ENCODE results near the gene SLC52A1. TPM values are rescaled to one million over a fixed set of nuclear protein-coding genes. Genes with fewer than 3 reads are reported as not detected.
A peak's percentile ranks its signal among the peaks of the same experiment; 100 is the strongest.

Gene SLC52A1
- polyA plus RNA-seq, 3 donors: not detected

DNA sequence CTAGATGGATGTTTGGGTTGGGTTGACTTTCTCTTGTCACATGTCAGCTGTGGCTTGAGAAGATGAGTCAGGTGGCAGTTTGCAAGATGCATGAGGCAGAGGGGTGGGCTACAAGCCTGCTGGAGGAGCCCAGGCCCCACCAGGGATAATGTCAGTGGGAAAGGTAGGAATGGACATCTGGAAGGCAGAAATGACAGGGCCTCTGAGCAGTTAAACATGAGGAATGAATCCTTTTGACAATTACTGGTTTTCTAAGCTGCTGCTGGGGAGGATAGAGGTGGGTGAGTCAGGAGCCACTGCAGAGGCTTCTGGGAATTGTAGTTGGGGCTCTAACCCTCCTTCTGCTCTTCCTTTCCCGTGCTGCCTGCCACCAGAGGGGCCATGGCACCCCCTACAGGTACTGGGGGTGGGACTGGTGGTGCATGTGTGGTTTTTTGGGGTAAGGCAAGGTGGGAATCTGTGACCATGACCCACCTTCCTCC lies 15.7 kb downstream of the SLC52A1 start:
- TF ChIP-seq, protein P1, sequence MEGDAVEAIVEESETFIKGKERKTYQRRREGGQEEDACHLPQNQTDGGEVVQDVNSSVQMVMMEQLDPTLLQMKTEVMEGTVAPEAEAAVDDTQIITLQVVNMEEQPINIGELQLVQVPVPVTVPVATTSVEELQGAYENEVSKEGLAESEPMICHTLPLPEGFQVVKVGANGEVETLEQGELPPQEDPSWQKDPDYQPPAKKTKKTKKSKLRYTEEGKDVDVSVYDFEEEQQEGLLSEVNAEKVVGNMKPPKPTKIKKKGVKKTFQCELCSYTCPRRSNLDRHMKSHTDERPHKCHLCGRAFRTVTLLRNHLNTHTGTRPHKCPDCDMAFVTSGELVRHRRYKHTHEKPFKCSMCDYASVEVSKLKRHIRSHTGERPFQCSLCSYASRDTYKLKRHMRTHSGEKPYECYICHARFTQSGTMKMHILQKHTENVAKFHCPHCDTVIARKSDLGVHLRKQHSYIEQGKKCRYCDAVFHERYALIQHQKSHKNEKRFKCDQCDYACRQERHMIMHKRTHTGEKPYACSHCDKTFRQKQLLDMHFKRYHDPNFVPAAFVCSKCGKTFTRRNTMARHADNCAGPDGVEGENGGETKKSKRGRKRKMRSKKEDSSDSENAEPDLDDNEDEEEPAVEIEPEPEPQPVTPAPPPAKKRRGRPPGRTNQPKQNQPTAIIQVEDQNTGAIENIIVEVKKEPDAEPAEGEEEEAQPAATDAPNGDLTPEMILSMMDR (IDR thresholded peaks at IDR 0.05): no peak
- Histone ChIP-seq H4K20me1 (ENCODE audit: insufficient read depth, low read length) (no peaks in the 10 kb centered on the region), H3K27ac (ENCODE audit: low read depth in 1 of 2, low read length in 2 of 2) (peak overlapping the region in 1 of 2 donors; percentile 57), H3K9ac (ENCODE audit: insufficient read depth, low read length, poor library complexity, severe bottlenecking) (no peak overlapping the region), H3K4me1 (ENCODE audit: control insufficient read depth in 1 of 2, insufficient read depth in 2 of 2, low read length in 2 of 2) (peaks cover 24 to 28% of the 10 kb centered on the region in 2 donors), H3K4me2 (replicated peaks; ENCODE audit: extremely low read depth, low read length, poor library complexity, severe bottlenecking) (no peak overlapping the region), H3K9me3 (replicated peaks in 1 of 2; ENCODE audit: control insufficient read depth in 1 of 2, insufficient read depth in 1 of 2, low read length in 2 of 2) (no peaks in the 10 kb centered on the region), H3K4me3 (replicated peaks in 1 of 3; ENCODE audit: low read depth in 2 of 3, low read length in 3 of 3) (no peak overlapping the region), H2AFZ (ENCODE audit: insufficient read depth, low read depth, low read length, poor library complexity, severe bottlenecking) (no peak overlapping the region), H3K79me2 (ENCODE audit: insufficient read depth, low read length) (no peaks in the 10 kb centered on the region), H3K27me3 (ENCODE audit: control insufficient read depth in 2 of 2, insufficient read depth in 2 of 2, low read length in 2 of 2) (no peaks in the 10 kb centered on the region), H3K36me3 (replicated peaks in 1 of 2; ENCODE audit: control insufficient read depth in 1 of 2, insufficient read depth in 2 of 2, low read length in 2 of 2) (peaks cover 38 to 69% of the 10 kb centered on the region in 2 donors)
- H3K27me3 Mint-ChIP-seq (ENCODE audit: low read depth in 3 of 3): peaks cover 0 to 1% (median 0%) of the 10 kb centered on the region in 3 donors
- peaks cover 72 to 86% of the 10 kb centered on the region in 2 donors for H3K36me3 Mint-ChIP-seq
- intact Hi-C loops (cut with micrococcal nuclease): no loop called here
- peak in 1 of 3 donors; percentile 21 for DNase-seq
- peaks cover 30% of the 10 kb centered on the region for H3K4me1 Mint-ChIP-seq
- H3K9me3 Mint-ChIP-seq: peaks cover 0 to 2% (median 0%) of the 10 kb centered on the region in 7 donors
- peak overlapping the region in 5 of 7 donors; percentile 20 to 85 (median 44) for H3K27ac Mint-ChIP-seq
- no peak overlapping the region for H3K4me3 Mint-ChIP-seq
- no CpG with 5 or more reads among the region's 1 CpG for WGBS (ENCODE audit: insufficient coverage)

DNA sequence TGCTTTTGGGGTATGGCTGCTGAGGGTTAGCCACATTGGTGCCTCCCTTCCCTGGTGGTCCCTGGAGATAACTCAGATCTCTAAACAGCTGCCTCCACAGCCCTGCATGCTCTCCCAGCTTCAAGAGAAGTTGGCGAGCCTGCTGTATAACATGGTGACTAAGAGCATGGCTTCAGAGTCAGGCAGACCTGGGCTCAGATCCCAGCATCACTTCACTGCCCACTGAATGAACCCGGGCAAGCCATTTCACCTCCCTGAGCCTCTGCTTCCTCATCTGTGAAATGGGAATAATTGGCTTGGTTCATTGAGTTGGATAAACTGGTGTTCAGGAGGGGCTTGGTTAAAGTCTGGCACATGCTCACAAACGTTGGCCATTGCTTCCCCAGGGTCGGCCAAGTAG lies 20.9 kb downstream of the SLC52A1 start:
- Mint-ChIP-seq H3K27me3 (ENCODE audit: low read depth in 3 of 3) (peaks cover 0 to 1% (median 1%) of the 10 kb centered on the region in 3 donors), H3K9me3 (peaks cover 0 to 2% (median 0%) of the 10 kb centered on the region in 7 donors), H3K4me3 (no peak overlapping the region), H3K27ac (no peak overlapping the region), H3K36me3 (peaks cover 73 to 93% of the 10 kb centered on the region in 2 donors), H3K4me1 (peaks cover 20% of the 10 kb centered on the region)
- peaks cover 40 to 71% of the 10 kb centered on the region in 2 donors for H3K36me3 ChIP-seq (replicated peaks in 1 of 2; ENCODE audit: control insufficient read depth in 1 of 2, insufficient read depth in 2 of 2, low read length in 2 of 2)
- H3K4me3 ChIP-seq (replicated peaks in 1 of 3; ENCODE audit: low read depth in 2 of 3, low read length in 3 of 3): no peak overlapping the region
- TF ChIP-seq, protein P1 (IDR thresholded peaks at IDR 0.05): no peak
- no peak overlapping the region for H2AFZ ChIP-seq (ENCODE audit: insufficient read depth, low read depth, low read length, poor library complexity, severe bottlenecking)
- H3K27ac ChIP-seq (ENCODE audit: low read depth in 1 of 2, low read length in 2 of 2): no peak overlapping the region
- peaks cover 13 to 16% of the 10 kb centered on the region in 2 donors for H3K4me1 ChIP-seq (ENCODE audit: control insufficient read depth in 1 of 2, insufficient read depth in 2 of 2, low read length in 2 of 2)
- WGBS (ENCODE audit: insufficient coverage): 94% methylated on average over 3 of the region's 4 CpGs
- H3K9ac ChIP-seq (ENCODE audit: insufficient read depth, low read length, poor library complexity, severe bottlenecking): no peak overlapping the region
- H3K9me3 ChIP-seq (replicated peaks in 1 of 2; ENCODE audit: control insufficient read depth in 1 of 2, insufficient read depth in 1 of 2, low read length in 2 of 2): no peaks in the 10 kb centered on the region
- DNase-seq: no peak
- H3K27me3 ChIP-seq (ENCODE audit: control insufficient read depth in 2 of 2, insufficient read depth in 2 of 2, low read length in 2 of 2): no peaks in the 10 kb centered on the region
- no peaks in the 10 kb centered on the region for H4K20me1 ChIP-seq (ENCODE audit: insufficient read depth, low read length)
- H3K79me2 ChIP-seq (ENCODE audit: insufficient read depth, low read length): no peaks in the 10 kb centered on the region
- intact Hi-C loops (cut with micrococcal nuclease): no loop called here
- H3K4me2 ChIP-seq (replicated peaks; ENCODE audit: extremely low read depth, low read length, poor library complexity, severe bottlenecking): no peak overlapping the region
